HG03520 (cell line): ENCODE data around the gene CROCC.

Experiments
- ATAC-seq: cut with Tn5 transposase; IDR thresholded peaks from one replicate; pipeline ENCODE4 v1.9.1; 2021; ENCODE audit warnings: mild to moderate bottlenecking, moderate library complexity; ENCODE audit not compliant: unreplicated experiment

Gene CROCC

GRCh38 chr1:16966282-16966681, 44.6 kb downstream of the CROCC start:
- no peak for ATAC-seq

GRCh38 chr1:16967095-16967575, 45.4 kb downstream of the CROCC start:
- no peak for ATAC-seq

GRCh38 chr1:16967962-16968361, 46.2 kb downstream of the CROCC start:
- ATAC-seq: no peak

- ATAC-seq: no peak
Measured at GRCh38 chr1:16968372-16968771, 46.6 kb downstream of the CROCC start.

- no peak for ATAC-seq
Measured at GRCh38 chr1:16969057-16969611, 47.4 kb downstream of the CROCC start.

GRCh38 chr1:16969651-16970050, 47.9 kb downstream of the CROCC start:
- no peak for ATAC-seq

GRCh38 chr1:16970132-16970910, 48.6 kb downstream of the CROCC start:
- no peak for ATAC-seq

- ATAC-seq: no peak
Measured at GRCh38 chr1:16971341-16972188, 49.8 kb downstream of the CROCC start.

GRCh38 chr1:16972189-16972895, 50.6 kb downstream of the CROCC start:
- ATAC-seq: no peak

GRCh38 chr1:16973215-16973614, 51.5 kb downstream of the CROCC start:
- no peak for ATAC-seq

- ATAC-seq: no peak
Measured at GRCh38 chr1:16975211-16975610, 53.5 kb downstream of the CROCC start.

GRCh38 chr1:16975838-16976237, 54.1 kb downstream of the CROCC start:
- ATAC-seq: no peak

- ATAC-seq: no peak
Measured at GRCh38 chr1:16976966-16977365, 55.2 kb downstream of the CROCC start.

- ATAC-seq: no peak
Measured at GRCh38 chr1:16977377-16977776, 55.6 kb downstream of the CROCC start.

- ATAC-seq: no peak
Measured at GRCh38 chr1:16978139-16978538, 56.4 kb downstream of the CROCC start.

- ATAC-seq: no peak
Measured at GRCh38 chr1:16978567-16979474, 57.1 kb downstream of the CROCC start.

- no peak for ATAC-seq
Measured at GRCh38 chr1:16979475-16980327, 58.0 kb downstream of the CROCC start.

- no peak for ATAC-seq
Measured at GRCh38 chr1:16980473-16981268, 58.9 kb downstream of the CROCC start, which contains the start of gene MFAP2. MFAP2 (minus strand) TSS chr1:16980620; CDS start chr1:16978273, 2,347 bp downstream.
